G401 (cell line): ENCODE data around the gene NTNG1. TPM values are rescaled to one million over a fixed set of nuclear protein-coding genes. Genes with fewer than 3 reads are reported as not detected.
A peak's percentile ranks its signal among the peaks of the same experiment; 100 is the strongest.

Source experiments
- DNase-seq: peaks from one replicate; pipeline ENCODE4 v3.0.0-alpha.2; 2015; ENCODE audit warnings: low spot score
- in situ Hi-C: cut with HindIII; loops from 2 replicates; pipeline ENCODE4 v1.10.0; 2016; ENCODE audit warnings: low sequenced_read_pairs, mixed read lengths
- total RNA-seq: library from RNA; depleted of rRNA; stranded (reverse); fragments of >200 nt; shearing (Covaris generic); gene quantifications from 2 replicates; pipeline ENCODE4 v1.2.3, GENCODE V29; 2014

The NTNG1 gene
- total RNA-seq, 1 experiment from 2014 or later: 30.4 TPM

DNA sequence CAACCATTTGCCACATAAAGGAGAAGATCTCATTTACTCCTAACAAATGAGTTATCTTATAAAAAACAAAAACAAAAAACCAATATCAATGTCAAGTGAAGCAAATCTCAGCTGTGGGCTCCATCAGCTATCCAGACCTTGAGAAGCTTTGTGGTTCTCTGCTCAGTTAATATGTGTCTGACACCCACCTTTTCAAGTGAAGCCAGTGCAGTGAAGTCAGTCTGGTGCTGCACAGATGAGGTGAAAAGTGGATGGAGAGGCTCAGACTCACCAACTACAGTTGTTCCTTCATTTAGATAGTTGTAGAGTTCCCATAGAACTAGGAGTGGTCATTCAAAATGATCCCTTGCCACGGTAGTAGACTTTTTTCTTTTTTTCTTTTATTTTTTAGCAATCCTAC lies 106.8 kb downstream of the NTNG1 start:
- in situ Hi-C loops: no loop called here
- no peak for DNase-seq

DNA sequence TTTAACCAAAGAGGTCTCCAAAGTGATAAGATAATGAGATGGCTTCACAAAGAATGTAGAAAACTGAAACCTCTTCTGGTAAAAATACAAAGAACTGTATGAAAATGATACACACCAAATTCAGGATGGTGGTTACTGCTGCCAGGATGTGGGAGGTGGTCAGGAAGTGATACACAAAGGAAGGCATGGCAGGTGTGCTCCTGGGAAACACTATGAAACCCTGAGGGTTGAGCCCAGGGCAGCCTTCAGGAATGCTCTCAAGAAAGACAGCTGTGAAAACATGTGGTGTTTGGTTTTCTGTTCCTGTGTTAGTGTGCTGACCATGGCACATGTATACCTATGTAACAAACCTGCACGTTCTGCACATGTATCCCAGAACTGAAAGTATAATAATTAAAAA lies 109.3 kb downstream of the NTNG1 start:
- no peak for DNase-seq
- in situ Hi-C loops: no loop called here

DNA sequence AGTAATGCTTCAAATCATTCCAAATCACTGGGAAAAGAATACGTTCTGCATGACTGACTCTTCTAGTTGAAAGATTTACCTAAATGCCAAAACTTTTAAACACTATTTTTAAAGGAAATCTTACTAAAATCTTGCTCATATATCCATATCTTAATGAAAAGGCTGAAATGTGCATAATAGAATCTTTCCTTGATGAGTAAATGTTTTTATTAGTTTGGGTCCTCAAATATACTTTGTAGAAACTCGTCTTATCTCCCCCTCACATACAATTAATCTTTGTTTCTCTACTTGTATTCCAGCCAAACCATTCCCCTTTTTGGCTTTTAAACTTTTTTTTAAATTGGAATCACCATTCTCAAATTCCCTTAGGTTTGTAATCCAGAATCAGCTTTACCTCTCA lies 110.2 kb downstream of the NTNG1 start:
- DNase-seq: no peak
- in situ Hi-C loops: no loop called here

DNA sequence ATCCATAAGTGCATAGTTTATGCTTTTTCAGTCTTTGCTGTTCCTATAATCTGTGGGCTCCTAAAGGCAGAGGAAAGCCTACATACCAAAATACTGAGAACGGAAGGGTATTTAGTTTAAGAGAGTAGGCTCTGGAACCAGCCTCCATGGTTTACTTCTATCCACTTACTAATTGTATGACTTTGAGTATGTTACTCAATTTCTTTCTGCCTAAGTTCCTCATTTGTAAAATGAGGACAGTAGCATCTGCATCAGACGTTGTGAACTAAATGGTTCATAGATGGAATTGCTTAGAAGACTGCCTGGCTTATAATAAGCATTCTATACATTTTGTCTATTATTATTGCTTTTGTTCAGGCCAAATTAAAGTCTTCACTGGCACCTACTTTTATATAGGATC lies 111.0 kb downstream of the NTNG1 start:
- DNase-seq: no peak
- in situ Hi-C loops: no loop called here

DNA sequence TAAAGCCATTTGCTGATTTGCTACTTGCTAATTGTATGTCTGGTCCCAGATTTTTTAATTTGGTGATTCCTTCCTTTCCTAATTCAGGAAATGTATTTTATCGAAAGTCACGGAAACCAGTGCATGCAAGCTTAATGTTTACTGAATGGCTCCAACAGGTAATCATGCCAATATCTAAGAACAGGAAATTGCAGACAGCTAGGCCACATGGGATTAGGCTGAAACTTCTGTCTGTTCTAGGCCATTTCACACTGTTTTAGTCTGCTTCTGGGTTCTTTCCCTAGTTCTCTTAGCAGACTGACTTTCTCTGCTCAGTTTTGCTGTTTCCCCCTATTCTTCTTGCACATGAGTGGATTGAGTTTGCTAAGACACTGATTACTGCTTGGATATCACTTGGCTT lies 111.4 kb downstream of the NTNG1 start:
- DNase-seq: no peak
- in situ Hi-C loops: no loop called here

DNA sequence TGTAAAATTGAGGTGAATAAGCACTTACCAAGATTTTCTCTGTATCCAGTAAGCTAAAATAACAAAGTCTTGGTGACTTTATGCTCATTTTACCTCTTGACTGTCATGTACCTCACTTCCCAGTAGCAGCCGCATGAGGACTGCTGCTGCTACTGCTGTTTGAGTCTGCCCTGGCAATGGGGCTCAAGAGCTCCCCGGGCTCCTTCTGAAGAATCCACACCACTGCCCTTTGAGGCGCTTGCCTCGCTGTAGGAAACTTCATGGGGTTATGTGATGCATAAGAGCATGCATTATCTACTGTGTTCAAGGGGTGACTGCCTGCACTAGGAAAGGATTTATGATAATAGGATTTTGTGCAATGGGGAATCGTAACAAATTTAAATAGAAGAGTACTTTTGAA lies 113.5 kb downstream of the NTNG1 start:
- DNase-seq: no peak
- in situ Hi-C loops: no loop called here

DNA sequence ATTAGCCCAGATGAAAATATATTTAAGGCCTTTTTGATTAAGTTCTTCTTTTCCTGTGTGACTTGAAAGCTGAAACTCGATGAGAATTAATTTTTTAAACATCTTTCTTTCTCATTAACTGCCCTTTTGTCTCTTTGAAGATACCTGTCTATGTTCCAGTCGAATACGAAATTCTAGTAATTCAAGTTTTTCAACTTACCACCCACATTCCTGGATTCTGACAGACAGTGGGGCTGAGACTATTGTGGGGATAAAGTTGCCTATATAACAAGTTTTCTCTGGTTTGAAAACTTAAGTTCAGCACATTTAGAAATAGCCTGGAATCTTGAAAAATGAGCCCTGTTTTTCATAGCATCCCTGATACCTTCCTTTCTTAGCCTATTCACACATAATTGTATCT lies 114.6 kb downstream of the NTNG1 start:
- in situ Hi-C loops: no loop called here
- DNase-seq: no peak

DNA sequence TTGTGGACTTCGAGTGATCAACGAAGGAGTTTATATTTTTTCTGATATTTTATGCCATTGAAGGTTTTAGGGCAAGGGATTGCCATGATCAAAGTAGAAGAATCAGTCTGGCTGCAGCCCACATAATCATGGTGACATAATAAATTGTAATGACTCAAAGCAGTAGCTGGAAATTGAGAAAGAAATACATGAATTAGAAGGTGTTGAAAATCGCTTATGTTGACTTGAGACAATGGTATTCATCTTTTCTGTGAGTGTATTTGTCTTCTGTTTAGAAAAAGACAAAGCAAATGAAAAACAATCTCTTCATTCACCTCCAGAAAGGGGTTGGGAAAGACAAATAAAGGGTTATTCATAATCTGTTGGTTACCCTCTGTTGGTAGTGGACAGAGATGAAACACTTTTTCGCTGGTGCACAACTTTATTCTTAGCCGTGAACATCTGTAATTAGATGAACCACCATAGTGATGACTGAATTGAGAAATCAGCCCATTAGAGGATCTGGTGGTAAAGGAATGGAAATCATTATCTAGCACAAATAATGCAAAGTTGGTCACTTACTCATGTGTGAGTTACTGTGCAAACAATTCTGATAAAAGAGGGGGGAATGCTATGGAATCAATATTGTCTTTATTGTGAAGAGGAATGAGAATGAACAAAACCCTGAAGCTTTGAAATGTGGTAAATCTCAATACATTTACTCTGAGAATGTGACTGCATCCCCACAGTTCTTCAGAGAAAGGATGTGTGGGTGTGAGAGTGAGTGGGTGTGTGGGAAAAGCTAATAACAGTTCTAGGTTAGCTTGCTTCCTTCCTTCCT lies 121.8 kb downstream of the NTNG1 start:
- no peak for DNase-seq
- in situ Hi-C loops: no loop called here

DNA sequence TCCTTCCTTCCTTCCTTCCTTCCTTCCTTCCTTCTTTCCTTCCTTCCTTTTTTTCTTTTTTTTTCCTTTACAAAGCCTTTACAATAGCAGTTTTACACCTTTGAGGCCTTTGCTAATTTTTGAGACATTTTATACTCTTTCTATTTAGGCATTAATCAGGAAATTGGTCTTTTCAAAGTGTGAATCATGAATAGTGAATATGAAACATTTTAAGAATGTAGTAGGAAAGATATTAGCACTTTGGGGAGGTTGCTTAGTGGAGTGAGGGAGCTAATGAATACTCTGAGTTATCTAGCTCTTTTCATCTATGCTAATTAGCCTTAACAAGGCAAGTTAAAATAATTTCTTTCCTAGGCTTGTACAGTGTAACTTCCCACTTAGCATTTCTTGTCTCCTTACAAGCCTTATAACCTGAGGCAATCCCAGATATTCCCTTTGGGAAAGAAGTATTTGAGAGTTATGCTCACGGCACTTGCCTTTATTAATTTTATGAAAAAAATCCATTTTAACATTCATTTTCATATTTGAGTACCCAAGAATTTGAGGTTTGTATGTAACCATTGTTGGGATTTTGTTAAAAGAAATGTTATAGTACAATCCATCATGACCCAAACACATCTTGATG lies 122.6 kb downstream of the NTNG1 start:
- in situ Hi-C loops: no loop called here
- DNase-seq: no peak

DNA sequence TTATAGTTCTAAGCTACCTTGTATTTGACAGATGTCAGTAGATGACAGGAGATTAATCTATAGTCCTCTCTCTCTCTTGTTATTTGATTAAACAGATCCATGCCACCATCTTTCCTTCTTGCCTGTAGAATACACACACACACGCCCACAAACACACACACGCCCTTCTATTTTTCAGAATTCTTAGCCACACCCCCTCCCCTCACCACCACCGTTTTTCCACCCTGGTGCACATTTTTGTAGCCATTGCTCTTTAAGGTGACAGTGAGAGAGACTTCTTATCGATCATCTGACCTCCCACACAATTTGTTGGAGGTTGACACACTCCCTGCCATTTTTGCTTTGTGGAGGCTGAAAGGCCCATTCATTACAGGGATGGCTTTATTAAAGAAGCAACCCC lies 123.2 kb downstream of the NTNG1 start:
- in situ Hi-C loops: no loop called here
- no peak for DNase-seq

DNA sequence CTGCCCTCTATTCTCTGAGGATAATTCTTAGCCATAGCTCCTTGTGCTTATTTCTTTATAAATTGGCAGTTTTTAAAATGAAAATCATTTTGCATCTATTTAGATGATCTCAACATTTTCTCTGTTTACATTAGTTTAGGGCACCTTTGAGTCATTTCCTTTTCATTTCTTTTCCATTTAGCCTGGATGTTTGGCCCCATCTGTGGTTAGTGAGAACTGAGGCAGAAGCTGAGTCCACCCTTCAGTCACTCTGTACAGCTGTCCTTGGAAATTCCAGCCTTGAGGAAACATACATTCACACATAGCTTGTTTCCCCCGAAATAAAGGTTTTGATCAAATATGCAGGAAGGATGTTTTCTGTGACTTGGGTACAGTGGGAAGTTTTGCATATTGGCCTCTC lies 123.7 kb downstream of the NTNG1 start:
- in situ Hi-C loops: no loop called here
- DNase-seq: no peak

DNA sequence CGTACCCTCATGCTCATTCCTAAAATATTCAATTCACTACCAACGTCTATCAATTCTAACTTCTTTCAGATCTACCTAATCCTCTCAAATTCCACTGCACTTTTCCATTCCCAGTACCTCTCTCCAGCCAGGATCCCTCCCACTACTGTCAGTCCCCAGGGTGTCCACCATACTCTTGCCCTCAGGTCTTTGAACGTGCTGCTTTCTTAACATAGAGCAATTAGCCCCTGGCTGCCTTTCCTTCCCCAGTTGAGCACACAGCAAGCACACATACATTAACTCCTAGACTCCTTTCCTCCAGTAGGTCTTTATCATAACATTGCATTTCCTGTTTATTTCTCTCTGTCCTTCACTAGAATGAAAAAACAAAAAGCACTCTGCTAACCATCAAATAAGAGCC lies 126.7 kb downstream of the NTNG1 start:
- no peak for DNase-seq
- in situ Hi-C loops: no loop called here

DNA sequence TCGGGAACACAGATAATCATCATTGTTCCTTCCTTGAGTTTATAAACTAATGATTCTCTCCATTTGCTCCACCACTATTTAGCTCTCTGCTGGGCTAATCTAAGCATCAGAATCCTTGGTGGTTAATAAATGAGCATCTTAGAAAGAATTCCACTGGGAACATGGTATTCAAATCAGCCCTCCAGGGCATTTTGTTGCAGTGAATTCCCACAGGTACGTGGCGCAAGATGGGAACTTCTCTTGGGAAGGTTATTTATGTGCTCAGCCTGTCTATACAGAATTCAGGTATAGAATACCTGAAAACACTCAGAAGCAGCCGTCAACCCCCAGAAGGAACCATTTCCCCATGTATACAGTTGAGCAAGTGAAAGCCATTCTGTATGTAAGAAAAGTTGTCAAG lies 131.5 kb downstream of the NTNG1 start:
- in situ Hi-C loops: no loop called here

DNA sequence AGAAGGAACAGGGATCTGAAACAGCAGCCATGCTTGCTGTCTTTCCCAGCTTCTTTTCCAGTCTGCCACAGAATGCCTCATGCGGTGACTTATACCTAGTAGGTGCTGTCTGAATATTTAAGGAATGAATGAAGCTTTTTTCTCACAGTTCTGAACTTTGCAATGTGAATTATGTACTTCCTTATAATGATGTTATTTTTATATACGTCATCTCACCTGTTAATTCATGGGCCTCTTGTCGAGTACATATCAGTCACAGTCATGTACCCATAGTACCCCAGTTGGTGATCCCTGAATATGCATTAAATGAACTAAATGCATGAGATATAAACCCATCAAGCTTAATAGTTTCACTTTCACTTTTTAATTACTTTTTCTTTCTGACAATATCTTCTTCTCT lies 132.7 kb downstream of the NTNG1 start:
- DNase-seq: no peak
- in situ Hi-C loops: no loop called here

More for the DNA sequence above, 131.5 kb downstream of the NTNG1 start:
- DNase-seq: no peak

DNA sequence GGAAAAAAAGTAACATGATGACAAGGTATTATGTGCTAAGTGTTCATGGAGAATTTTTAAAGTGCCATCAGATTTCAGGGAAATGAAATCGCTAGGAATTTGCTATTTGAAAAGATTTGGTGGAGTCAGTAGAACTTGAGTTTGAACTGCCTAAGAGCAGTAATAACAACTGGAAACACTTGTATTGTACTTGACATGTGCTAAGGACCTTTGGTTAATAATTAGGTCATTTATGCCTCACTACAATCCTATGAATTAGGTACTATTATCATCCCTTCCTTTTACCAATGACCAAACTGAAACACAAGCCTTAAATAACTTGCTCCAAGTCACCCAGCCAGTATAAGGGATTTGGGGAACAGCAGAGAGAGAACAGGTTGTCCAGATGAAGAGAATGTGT lies 133.4 kb downstream of the NTNG1 start:
- in situ Hi-C loops: no loop called here

DNA sequence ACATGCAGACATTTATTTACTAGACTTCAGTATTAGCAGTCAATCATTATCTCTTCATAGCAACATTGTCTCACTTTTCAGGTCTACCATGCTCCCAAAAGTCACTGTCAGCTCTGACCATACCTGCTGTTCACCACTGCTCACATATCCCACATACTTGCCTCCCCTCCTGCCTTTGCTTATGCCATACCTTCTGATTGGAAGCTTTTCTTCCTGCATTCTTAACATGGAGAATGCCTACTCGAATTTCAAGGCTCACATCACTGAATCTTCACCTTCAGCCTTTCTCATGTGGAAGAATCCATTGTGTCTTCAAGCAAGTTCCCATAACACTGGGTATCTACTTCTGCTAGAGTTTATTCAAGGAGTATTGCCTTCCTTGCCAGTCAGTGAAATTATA lies 135.4 kb downstream of the NTNG1 start:
- in situ Hi-C loops: no loop called here

More for the DNA sequence above, 133.4 kb downstream of the NTNG1 start:
- DNase-seq: no peak

DNA sequence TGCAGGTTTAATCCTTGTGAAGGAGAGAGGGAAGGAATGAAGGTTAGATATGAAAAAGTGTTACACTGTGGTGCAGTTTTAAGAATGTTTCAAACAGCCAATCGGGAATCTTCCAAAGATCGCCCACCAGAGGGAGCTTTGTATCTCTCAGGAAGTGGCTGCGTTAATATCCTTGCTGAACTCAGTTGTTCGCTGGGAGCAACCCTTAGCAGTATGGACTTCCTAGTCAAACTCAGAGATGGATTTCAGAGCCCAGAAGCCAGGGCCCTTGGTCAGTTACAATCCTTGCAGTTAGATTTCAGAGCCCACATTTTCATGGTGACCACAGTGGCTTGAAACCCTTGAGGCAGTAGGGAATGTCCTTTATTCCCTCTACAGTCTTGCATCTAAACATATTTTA lies 136.2 kb downstream of the NTNG1 start:
- DNase-seq: peak; percentile 71
- in situ Hi-C loops: no loop called here

More for the DNA sequence above, 135.4 kb downstream of the NTNG1 start:
- no peak for DNase-seq

DNA sequence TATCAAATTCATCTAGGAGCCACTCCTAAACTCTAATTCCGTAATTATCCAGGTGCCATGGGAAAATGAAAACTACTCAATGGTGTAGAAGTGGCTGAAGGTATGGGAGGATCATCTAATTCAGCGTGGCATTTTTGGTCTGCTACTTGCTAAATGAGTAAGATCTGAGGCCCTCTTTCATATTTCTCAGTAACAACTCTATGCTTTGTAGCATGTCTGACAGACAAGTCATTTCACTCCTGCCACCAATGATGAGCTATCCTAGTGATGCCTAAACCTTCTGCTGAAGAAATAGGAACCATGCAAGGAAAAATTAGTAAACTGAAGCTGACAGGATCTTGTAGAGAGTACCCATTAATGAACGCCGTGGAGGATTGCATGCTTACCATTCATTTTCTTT lies 145.3 kb downstream of the NTNG1 start:
- in situ Hi-C loops: no loop called here
- DNase-seq: no peak

DNA sequence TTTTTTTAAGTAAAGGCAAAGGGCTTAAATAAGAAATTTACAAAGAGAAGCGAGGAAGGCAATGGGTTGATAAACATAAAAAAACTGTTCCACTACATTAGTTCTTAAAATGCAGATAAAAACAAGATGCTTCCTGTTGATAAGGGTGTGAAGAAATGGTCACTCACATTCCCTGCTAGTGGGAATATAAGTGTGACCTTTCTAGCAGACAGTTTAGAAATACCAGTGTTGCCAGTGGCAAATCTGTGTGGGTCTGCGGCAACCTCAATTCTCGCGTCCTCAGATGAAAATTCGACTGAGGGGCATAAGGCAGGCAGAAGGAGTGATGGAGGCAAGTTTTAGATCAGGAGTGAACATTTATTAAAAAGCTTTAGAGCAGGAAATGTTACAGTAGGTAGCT lies 151.1 kb downstream of the NTNG1 start:
- in situ Hi-C loops: no loop called here
- DNase-seq: no peak

DNA sequence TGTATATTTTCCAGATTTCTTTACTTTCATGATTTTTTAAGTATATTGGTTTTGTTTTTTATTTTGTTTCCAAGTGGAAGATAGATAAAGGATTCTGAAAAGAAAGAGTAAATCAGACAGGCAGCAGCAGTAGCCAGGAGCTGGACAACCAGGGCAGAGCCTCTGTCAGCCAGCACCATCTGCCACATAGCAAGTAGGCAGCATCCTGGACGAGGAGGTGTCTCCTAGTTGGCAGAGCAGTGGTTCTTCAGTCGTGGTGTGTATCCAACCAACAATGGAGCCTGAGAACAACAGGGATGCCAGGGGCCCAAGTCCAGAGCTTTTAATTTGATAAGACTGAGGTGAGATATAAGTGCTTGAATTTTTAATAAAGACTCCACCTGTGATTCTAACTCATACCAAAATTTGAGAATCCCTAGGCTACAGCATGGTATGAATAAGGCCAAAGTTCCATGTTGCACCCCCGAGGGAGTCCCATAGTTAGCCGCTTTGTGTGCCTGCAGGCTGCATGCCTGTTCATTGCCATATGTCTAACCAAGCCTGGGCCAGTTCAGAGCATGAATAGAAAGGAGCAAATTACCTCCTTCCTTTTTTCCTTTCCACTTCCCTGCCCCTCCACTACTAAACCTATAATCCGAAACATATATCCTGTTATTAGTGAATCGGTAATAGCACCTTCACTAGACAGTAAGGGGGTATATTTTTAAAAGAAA lies 153.2 kb downstream of the NTNG1 start:
- in situ Hi-C loops: no loop called here
- peak; percentile 96 for DNase-seq
